ENCODE results near the gene MGAM2. TPM values are rescaled to one million over a fixed set of nuclear protein-coding genes. Genes with fewer than 3 reads are reported as not detected.
"Not testable (repeated sequence)": the region's sequence is repeated elsewhere in the genome, so short reads cannot be mapped to it uniquely, and the experiment has no call there.

Gene MGAM2
- total and polyA plus RNA-seq, 2 of the 13 experiments (the other 11 are each of a cell fraction or from before 2014, with no cell fraction given), result 0.29 TPM; not detected in 1

DNA sequence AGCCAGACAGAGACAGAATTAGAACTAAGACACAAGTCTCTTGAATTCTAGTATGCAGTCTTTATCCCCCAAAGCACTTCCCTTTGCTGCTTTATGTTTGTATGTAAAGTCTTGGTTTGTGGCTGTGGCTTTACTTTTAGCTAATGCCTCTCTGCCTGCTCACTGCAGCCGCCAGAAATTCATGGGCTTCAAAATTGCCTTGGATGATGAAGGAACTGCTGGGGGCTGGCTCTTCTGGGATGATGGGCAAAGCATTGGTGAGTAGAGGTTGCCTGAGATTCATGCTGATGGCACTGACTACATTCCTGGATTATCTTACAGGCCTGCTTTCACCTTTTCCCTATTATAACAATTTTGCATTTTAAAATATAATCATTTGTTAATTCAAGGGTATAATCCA lies 10.9 kb upstream of the MGAM2 start (continued):
- TF ChIP-seq, protein P1, sequence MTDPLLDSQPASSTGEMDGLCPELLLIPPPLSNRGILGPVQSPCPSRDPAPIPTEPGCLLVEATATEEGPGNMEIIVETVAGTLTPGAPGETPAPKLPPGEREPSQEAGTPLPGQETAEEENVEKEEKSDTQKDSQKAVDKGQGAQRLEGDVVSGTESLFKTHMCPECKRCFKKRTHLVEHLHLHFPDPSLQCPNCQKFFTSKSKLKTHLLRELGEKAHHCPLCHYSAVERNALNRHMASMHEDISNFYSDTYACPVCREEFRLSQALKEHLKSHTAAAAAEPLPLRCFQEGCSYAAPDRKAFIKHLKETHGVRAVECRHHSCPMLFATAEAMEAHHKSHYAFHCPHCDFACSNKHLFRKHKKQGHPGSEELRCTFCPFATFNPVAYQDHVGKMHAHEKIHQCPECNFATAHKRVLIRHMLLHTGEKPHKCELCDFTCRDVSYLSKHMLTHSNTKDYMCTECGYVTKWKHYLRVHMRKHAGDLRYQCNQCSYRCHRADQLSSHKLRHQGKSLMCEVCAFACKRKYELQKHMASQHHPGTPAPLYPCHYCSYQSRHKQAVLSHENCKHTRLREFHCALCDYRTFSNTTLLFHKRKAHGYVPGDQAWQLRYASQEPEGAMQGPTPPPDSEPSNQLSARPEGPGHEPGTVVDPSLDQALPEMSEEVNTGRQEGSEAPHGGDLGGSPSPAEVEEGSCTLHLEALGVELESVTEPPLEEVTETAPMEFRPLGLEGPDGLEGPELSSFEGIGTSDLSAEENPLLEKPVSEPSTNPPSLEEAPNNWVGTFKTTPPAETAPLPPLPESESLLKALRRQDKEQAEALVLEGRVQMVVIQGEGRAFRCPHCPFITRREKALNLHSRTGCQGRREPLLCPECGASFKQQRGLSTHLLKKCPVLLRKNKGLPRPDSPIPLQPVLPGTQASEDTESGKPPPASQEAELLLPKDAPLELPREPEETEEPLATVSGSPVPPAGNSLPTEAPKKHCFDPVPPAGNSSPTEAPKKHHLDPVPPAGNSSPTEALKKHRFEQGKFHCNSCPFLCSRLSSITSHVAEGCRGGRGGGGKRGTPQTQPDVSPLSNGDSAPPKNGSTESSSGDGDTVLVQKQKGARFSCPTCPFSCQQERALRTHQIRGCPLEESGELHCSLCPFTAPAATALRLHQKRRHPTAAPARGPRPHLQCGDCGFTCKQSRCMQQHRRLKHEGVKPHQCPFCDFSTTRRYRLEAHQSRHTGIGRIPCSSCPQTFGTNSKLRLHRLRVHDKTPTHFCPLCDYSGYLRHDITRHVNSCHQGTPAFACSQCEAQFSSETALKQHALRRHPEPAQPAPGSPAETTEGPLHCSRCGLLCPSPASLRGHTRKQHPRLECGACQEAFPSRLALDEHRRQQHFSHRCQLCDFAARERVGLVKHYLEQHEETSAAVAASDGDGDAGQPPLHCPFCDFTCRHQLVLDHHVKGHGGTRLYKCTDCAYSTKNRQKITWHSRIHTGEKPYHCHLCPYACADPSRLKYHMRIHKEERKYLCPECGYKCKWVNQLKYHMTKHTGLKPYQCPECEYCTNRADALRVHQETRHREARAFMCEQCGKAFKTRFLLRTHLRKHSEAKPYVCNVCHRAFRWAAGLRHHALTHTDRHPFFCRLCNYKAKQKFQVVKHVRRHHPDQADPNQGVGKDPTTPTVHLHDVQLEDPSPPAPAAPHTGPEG (CRISPR knock-in tag; IDR thresholded peaks at IDR 0.05), result no peak
- TF ChIP-seq, protein P2, sequence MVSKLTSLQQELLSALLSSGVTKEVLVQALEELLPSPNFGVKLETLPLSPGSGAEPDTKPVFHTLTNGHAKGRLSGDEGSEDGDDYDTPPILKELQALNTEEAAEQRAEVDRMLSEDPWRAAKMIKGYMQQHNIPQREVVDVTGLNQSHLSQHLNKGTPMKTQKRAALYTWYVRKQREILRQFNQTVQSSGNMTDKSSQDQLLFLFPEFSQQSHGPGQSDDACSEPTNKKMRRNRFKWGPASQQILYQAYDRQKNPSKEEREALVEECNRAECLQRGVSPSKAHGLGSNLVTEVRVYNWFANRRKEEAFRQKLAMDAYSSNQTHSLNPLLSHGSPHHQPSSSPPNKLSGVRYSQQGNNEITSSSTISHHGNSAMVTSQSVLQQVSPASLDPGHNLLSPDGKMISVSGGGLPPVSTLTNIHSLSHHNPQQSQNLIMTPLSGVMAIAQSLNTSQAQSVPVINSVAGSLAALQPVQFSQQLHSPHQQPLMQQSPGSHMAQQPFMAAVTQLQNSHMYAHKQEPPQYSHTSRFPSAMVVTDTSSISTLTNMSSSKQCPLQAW (CRISPR knock-in tag; IDR thresholded peaks at IDR 0.05), result no peak

- H3K4me2 ChIP-seq (ENCODE audit: low read depth, low read length); CTCF ChIA-PET (ENCODE audit: low intra/inter-chr PET ratio, low total read pairs); H3K9me3 ChIP-seq (ENCODE audit: low read length); H3K79me2 ChIP-seq (ENCODE audit: insufficient read depth, low read length); in situ Hi-C loops (cut with HindIII; ENCODE audit: extremely low pct_ligation_motif_present, low pct_unique_long_range_greater_than_20kb); POLR2A ChIA-PET; FAIRE-seq; DNase-seq (ENCODE audit: low spot score); H3K9ac ChIP-seq (ENCODE audit: insufficient read depth, low read depth, low read length); H3K4me3 ChIP-seq (replicated peaks in 1 of 3; ENCODE audit: insufficient read depth in 1 of 3, low read depth in 2 of 3, low read length in 3 of 3); ATAC-seq; H4K20me1 ChIP-seq (ENCODE audit: insufficient read depth, low read length); H3K36me3 ChIP-seq (replicated peaks in 1 of 2; ENCODE audit: control insufficient read depth in 1 of 2, insufficient read depth in 2 of 2, low read length in 2 of 2); H2AFZ ChIP-seq (ENCODE audit: low read length); H3K27me3 ChIP-seq (ENCODE audit: control insufficient read depth in 1 of 2, insufficient read depth in 2 of 2, low read length in 2 of 2); BruUV-seq (replicated peaks); H3K27ac ChIP-seq (ENCODE audit: extremely low read length, insufficient read depth, low read length); intact Hi-C loops (cut with micrococcal nuclease; ENCODE audit: unreplicated experiment): not testable (repeated sequence)
- H3K4me1 ChIP-seq (ENCODE audit: insufficient read depth, low read length), result peaks cover 58% of the 10 kb centered on the region
- WGBS (ENCODE audit: low lambda C conversion rate), result 71% methylated on average over 6 of the region's 6 CpGs
Observed at GRCh38 chr7:142101794-142102193, 9.7 kb upstream of the MGAM2 start.
